Endothelial cell of umbilical vein (primary cell): ENCODE data around the gene PPP1R18. TPM values are rescaled to one million over a fixed set of nuclear protein-coding genes. Genes with fewer than 3 reads are reported as not detected.

ENCODE experiments used
- BruUV-seq: library from RNA; stranded (reverse); fragments of 400-500 nt; replicated peaks from 2 replicates; lab custom pipeline; 2021; lab: Mats Ljungman, UMichigan
- CTCF ChIA-PET: fragments of 300-600, 350-600 bp; sonication (Branson Sonifier 250); formaldehyde crosslinking; loops from one replicate; lab custom pipeline; 2021; ENCODE audit warnings: antibody characterized with exemption, inconsistent platforms; lab: Charles Lee
- POLR2A ChIA-PET: fragments of 300-600, 350-600 bp; sonication (Branson Sonifier 250); formaldehyde crosslinking; loops from one replicate; lab custom pipeline; 2021; ENCODE audit warnings: antibody characterized with exemption, inconsistent platforms; lab: Charles Lee
- DNase-seq: peaks from one replicate; pipeline ENCODE4 v3.0.0-alpha.2; 2011; ENCODE audit warnings: low read depth, low spot score
- FAIRE-seq: peaks from 2 replicates; lab custom pipeline; 2011; peaks lifted over from hg19 to GRCh38; lab: Jason Lieb, UNC
- H2AFZ ChIP-seq: 2 replicates; pipeline ENCODE4 v1.6.0; 2012; ENCODE audit warnings: low read depth, low read length, control low read depth, inconsistent platforms
- H3K27ac ChIP-seq: 2 replicates; pipeline ENCODE4 v1.5.1; 2011; ENCODE audit warnings: low read depth, mild to moderate bottlenecking, control low read depth, low read length, moderate library complexity; ENCODE audit not compliant: insufficient read depth
- H3K27me3 ChIP-seq, 2 experiments: 2 replicates each; pipeline versions ENCODE4 v1.6.0 to v1.6.1; 2011; ENCODE audit warnings: low read length in 2 of 2, mixed read lengths in 1 of 2; ENCODE audit not compliant: control insufficient read depth in 2 of 2, insufficient read depth in 2 of 2
- H3K36me3 ChIP-seq, 2 experiments: 2 replicates in 1 of 2; 3 replicates in 1 of 2; pipeline ENCODE4 v1.5.1; 2011; ENCODE audit warnings: low read length in 2 of 2, mild to moderate bottlenecking in 1 of 2, moderate library complexity in 1 of 2; ENCODE audit not compliant: control insufficient read depth in 2 of 2, insufficient read depth in 2 of 2; ENCODE audit errors: extremely low read depth in 1 of 2
- H3K4me1 ChIP-seq: 3 replicates; pipeline ENCODE4 v1.5.1; 2011; ENCODE audit warnings: mild to moderate bottlenecking, low read length; ENCODE audit not compliant: control insufficient read depth, insufficient read depth; ENCODE audit errors: extremely low read depth
- H3K4me2 ChIP-seq: 2 replicates; pipeline ENCODE4 v1.6.1; 2011; ENCODE audit warnings: low read length, control low read depth, mixed read lengths; ENCODE audit not compliant: insufficient read depth
- H3K4me3 ChIP-seq, 3 experiments: fragments of 200-600 bp in 1 of 3; sonication (generic), shearing (Covaris generic) in 1 of 3; replicated peaks in 1 of 3; 2 replicates each; pipeline ENCODE4 v1.5.1; 2011 to 2016; ENCODE audit warnings: control low read depth in 3 of 3, low read length in 3 of 3, mild to moderate bottlenecking in 2 of 3, inconsistent platforms in 1 of 3, low read depth in 1 of 3, moderate library complexity in 1 of 3; ENCODE audit not compliant: insufficient read depth in 1 of 3
- H3K79me2 ChIP-seq: 2 replicates; pipeline ENCODE4 v1.6.0; 2012; ENCODE audit warnings: low read length, inconsistent platforms; ENCODE audit not compliant: control insufficient read depth, insufficient read depth
- H3K9ac ChIP-seq: replicated peaks from 2 replicates; pipeline ENCODE3; 2011; ENCODE audit warnings: low read length, control low read depth; ENCODE audit not compliant: insufficient read depth; ENCODE audit errors: extremely low read depth
- H3K9me1 ChIP-seq: replicated peaks from 3 replicates; pipeline ENCODE4 v1.6.0; 2011; ENCODE audit warnings: mild to moderate bottlenecking, low read length; ENCODE audit not compliant: control insufficient read depth, insufficient read depth; ENCODE audit errors: extremely low read depth
- H3K9me3 ChIP-seq: replicated peaks from 2 replicates; pipeline ENCODE4 v1.5.1; 2012; ENCODE audit warnings: low read length, inconsistent platforms; ENCODE audit not compliant: control insufficient read depth, insufficient read depth
- H4K20me1 ChIP-seq: replicated peaks from 2 replicates; pipeline ENCODE3; 2011; ENCODE audit warnings: mild to moderate bottlenecking, low read length; ENCODE audit not compliant: control insufficient read depth, insufficient read depth; ENCODE audit errors: extremely low read depth
- EZH2 ChIP-seq: IDR thresholded peaks from 2 replicates; pipeline ENCODE4 v1.6.1; 2012; ENCODE audit warnings: borderline replicate concordance, low read depth, mild to moderate bottlenecking, moderate library complexity, low read length, inconsistent platforms; ENCODE audit not compliant: severe bottlenecking
- FOS ChIP-seq: IDR thresholded peaks from 2 replicates; pipeline ENCODE4 v1.6.1; 2011; ENCODE audit warnings: mild to moderate bottlenecking, low read length, moderate library complexity, borderline replicate concordance; ENCODE audit not compliant: insufficient read depth
- GATA2 ChIP-seq: IDR thresholded peaks from 2 replicates; pipeline ENCODE4 v1.7.0; 2011; ENCODE audit warnings: low read depth, mild to moderate bottlenecking, moderate library complexity, mixed read lengths, low read length; ENCODE audit not compliant: insufficient read length, insufficient read depth
- JUN ChIP-seq: IDR thresholded peaks from 2 replicates; pipeline ENCODE4 v1.6.1; 2011; ENCODE audit warnings: borderline replicate concordance, low read depth; ENCODE audit not compliant: insufficient read length, insufficient read depth
- MYC ChIP-seq: IDR thresholded peaks from one replicate; pipeline ENCODE4 v1.6.1; 2011; ENCODE audit warnings: mild to moderate bottlenecking, low read depth, low read length
- POLR2A ChIP-seq: IDR thresholded peaks from 2 replicates; pipeline ENCODE4 v1.6.1; 2012; ENCODE audit warnings: low read depth, mild to moderate bottlenecking, control low read depth, low read length
- POLR2AphosphoS5 ChIP-seq: IDR thresholded peaks from 2 replicates; pipeline ENCODE4 v1.6.1; 2012; ENCODE audit warnings: low read depth, mild to moderate bottlenecking, control low read depth, low read length, moderate library complexity; ENCODE audit not compliant: insufficient read depth
- dilution Hi-C: fragments of 300-500 bp; cut with MboI; formaldehyde crosslinking; loops from one replicate; pipeline ENCODE4 v1.15.0; 2019; ENCODE audit warnings: low sequenced_read_pairs; ENCODE audit not compliant: extremely low pct_ligation_motif_present
- intact Hi-C: fragments of 100-400 bp; cut with micrococcal nuclease; formaldehyde crosslinking; loops from one replicate; pipeline ENCODE4 v1.10.0; 2022
- polyA plus RNA-seq, 4 experiments: library from polyadenylated mRNA; depleted of rRNA in 3 of 4; stranded (reverse) in 3 of 4; unstranded in 1 of 4; fragments of >200 nt; gene quantifications; 2 replicates each; pipeline versions ENCODE4 v1.2.1 to v1.2.3, GENCODE V29; 2011 to 2012; ENCODE audit warnings: missing spikeins in 1 of 4
- small RNA-seq: library from RNA; depleted of rRNA; stranded (forward); fragments of <200 nt; gene quantifications from one replicate; pipeline ENCODE3, GENCODE V24; 2012; ENCODE audit warnings: low replicate concordance, low read depth; ENCODE audit not compliant: insufficient read depth, insufficient read length
- total RNA-seq: library from RNA; stranded (reverse); gene quantifications from 2 replicates; pipeline ENCODE4 v1.2.3, GENCODE V29; 2021
- TF ChIP-seq, protein P1 (sequence below), 2 donors: IDR thresholded peaks; 1 replicate in 1 of 2; 2 replicates in 1 of 2; pipeline ENCODE4 v1.5.1; 2011; ENCODE audit warnings: low read length in 2 of 2, mild to moderate bottlenecking in 2 of 2, moderate library complexity in 2 of 2, control low read depth in 1 of 2, inconsistent platforms in 1 of 2, low read depth in 1 of 2; ENCODE audit not compliant: insufficient read depth in 1 of 2; ENCODE audit errors: extremely low read depth in 1 of 2
- TF ChIP-seq, protein P2 (sequence below): IDR thresholded peaks from 2 replicates; pipeline ENCODE4 v1.6.1; 2011; ENCODE audit not compliant: insufficient read depth, insufficient read length

The PPP1R18 gene
- total and polyA plus RNA-seq, 2 donors (not counting 3 experiments of a cell fraction or from before 2014, with no cell fraction given) = 136 to 173 TPM

DNA sequence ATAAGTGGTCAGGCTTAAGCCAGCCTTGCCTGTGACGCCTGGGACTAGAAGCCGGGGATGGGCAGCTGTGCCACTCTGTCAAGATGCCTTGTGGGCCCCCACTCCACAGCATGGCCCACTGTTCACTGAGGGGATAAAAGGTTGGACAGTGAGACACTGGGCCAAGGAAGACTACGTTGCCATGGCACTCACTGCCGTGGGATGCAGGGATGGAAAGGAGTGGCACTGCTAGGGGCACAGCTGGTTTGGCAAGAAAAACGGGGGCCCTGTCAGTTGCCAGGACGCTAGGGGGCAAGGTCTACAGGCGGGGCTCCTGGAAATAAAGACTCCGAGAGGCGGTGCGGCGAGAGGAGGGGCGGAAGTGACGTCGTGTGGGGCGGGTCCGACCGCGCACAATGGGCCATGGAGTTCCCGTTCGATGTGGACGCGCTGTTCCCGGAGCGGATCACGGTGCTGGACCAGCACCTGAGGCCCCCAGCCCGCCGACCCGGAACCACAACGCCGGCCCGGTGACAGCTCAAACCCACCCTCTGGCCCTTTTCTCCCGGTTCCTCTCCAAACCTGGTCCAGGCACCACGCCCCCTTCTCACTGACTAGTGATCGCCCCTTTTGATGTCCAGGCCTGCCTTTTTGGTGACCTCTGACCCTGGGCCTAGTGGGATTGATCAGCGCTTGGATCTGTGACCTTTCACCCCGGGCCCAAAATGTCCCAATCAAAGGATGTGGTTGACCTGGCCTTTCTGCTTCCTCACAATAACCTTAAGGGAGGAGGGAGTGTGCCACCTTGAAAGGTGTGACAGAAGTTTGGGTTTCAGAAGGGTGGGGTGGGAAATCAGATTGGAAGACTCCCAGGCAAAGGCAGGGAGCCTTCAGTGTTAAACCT is 59.7 kb downstream of the PPP1R18 start, which contains the start of gene ATAT1:
Gene ATAT1, plus strand, starts transcription at position 391 of the 883 bp plus-strand sequence.
- Histone ChIP-seq H3K36me3 (peaks cover 4 to 12% of the 10 kb centered on the region in 2 experiments), H3K4me3 (peak within 1 kb of the TSS; percentile 22 to 64 (median 51)), H3K9me3 (no peaks in the 10 kb centered on the region), H4K20me1 (no peaks in the 10 kb centered on the region), H2AFZ (peak within 1 kb of the TSS; percentile 56), H3K27ac (peak within 1 kb of the TSS; percentile 66), H3K9me1 (no peaks in the 10 kb centered on the region), H3K79me2 (no peaks in the 10 kb centered on the region), H3K27me3 (no peaks in the 10 kb centered on the region), H3K4me1 (peaks cover 8% of the 10 kb centered on the region), H3K9ac (peak within 1 kb of the TSS; percentile 84), H3K4me2 (peak within 1 kb of the TSS; percentile 59)
- BruUV-seq = TSS peak; percentile 60
- no peak for TF ChIP-seq FOS
- TF ChIP-seq POLR2A = peak; percentile 97
- TF ChIP-seq, protein P1, sequence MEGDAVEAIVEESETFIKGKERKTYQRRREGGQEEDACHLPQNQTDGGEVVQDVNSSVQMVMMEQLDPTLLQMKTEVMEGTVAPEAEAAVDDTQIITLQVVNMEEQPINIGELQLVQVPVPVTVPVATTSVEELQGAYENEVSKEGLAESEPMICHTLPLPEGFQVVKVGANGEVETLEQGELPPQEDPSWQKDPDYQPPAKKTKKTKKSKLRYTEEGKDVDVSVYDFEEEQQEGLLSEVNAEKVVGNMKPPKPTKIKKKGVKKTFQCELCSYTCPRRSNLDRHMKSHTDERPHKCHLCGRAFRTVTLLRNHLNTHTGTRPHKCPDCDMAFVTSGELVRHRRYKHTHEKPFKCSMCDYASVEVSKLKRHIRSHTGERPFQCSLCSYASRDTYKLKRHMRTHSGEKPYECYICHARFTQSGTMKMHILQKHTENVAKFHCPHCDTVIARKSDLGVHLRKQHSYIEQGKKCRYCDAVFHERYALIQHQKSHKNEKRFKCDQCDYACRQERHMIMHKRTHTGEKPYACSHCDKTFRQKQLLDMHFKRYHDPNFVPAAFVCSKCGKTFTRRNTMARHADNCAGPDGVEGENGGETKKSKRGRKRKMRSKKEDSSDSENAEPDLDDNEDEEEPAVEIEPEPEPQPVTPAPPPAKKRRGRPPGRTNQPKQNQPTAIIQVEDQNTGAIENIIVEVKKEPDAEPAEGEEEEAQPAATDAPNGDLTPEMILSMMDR (IDR thresholded peaks at IDR 0.05; ENCODE audit: extremely low read depth in 1 of 2, insufficient read depth in 1 of 2, low read depth in 1 of 2, low read length in 2 of 2) = peak; percentile 31 to 50
- TF ChIP-seq, protein P2, sequence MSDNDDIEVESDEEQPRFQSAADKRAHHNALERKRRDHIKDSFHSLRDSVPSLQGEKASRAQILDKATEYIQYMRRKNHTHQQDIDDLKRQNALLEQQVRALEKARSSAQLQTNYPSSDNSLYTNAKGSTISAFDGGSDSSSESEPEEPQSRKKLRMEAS = no peak
- no peak for TF ChIP-seq GATA2
- no peak for TF ChIP-seq EZH2
- no peak for TF ChIP-seq MYC
- TF ChIP-seq JUN = no peak
- peak; percentile 97 for TF ChIP-seq POLR2AphosphoS5
- ChIA-PET CTCF (interaction anchor here (1.5 to 2.1 kb wide), 2 partner anchors 46 to 104 kb away, joined by 4 to 13 read pairs; partner anchors contain the start of gene DHX16), POLR2A (interaction anchor here (0.9 kb wide), 1 partner anchor 12 kb away, joined by 4 read pairs; no protein-coding TSS in a partner anchor)
- intact Hi-C loops (no loop called here), dilution Hi-C loops (no loop called here)
- DNase-seq (peak; percentile 89), FAIRE-seq (peak; percentile 89)

Small RNA genes lying within 50 kb of the gene (small RNA-seq; reads per million reads assigned to genes)
- not detected for gene RF00019

Other genes starting within 250 kb of the PPP1R18 start
- 249 and 271 TPM in 2 replicates for gene HLA-E, start 197.1 kb downstream of the PPP1R18 start, total RNA-seq
- gene HLA-E, start 197.1 kb downstream of the PPP1R18 start, polyA plus RNA-seq = 277 and 298 TPM in 2 replicates
- 87.3 and 103 TPM in 2 replicates for gene GNL1, start 130.2 kb downstream of the PPP1R18 start, total RNA-seq
- 58.4 and 63.1 TPM in 2 replicates for gene GNL1, start 130.2 kb downstream of the PPP1R18 start, polyA plus RNA-seq
- gene PRR3, start 129.3 kb downstream of the PPP1R18 start, total RNA-seq = 10.6 and 12.0 TPM in 2 replicates
- 22.3 and 23.3 TPM in 2 replicates for gene PRR3, start 129.3 kb downstream of the PPP1R18 start, polyA plus RNA-seq
- 55.8 and 60.3 TPM in 2 replicates for gene ABCF1, start 115.2 kb downstream of the PPP1R18 start, total RNA-seq
- 29.0 and 34.0 TPM in 2 replicates for gene ABCF1, start 115.2 kb downstream of the PPP1R18 start, polyA plus RNA-seq
- gene PPP1R10, start 69.4 kb downstream of the PPP1R18 start, total RNA-seq = 75.1 and 88.3 TPM in 2 replicates
- gene PPP1R10, start 69.4 kb downstream of the PPP1R18 start, polyA plus RNA-seq = 19.2 and 20.3 TPM in 2 replicates
- gene MRPS18B, start 68.8 kb downstream of the PPP1R18 start, total RNA-seq = 32.6 and 33.7 TPM in 2 replicates
- 47.3 and 49.1 TPM in 2 replicates for gene MRPS18B, start 68.8 kb downstream of the PPP1R18 start, polyA plus RNA-seq
- gene ATAT1, start 59.8 kb downstream of the PPP1R18 start, total RNA-seq = 18.4 and 20.2 TPM in 2 replicates
- 17.4 and 19.4 TPM in 2 replicates for gene ATAT1, start 59.8 kb downstream of the PPP1R18 start, polyA plus RNA-seq
- gene C6orf136, start 39.5 kb downstream of the PPP1R18 start, total RNA-seq = 18.5 and 21.0 TPM in 2 replicates
- gene C6orf136, start 39.5 kb downstream of the PPP1R18 start, polyA plus RNA-seq = 19.1 and 20.2 TPM in 2 replicates
- 36.3 and 38.2 TPM in 2 replicates for gene DHX16, start 13.6 kb downstream of the PPP1R18 start, total RNA-seq
- gene DHX16, start 13.6 kb downstream of the PPP1R18 start, polyA plus RNA-seq = 62.3 and 66.5 TPM in 2 replicates
- gene NRM, start 4.3 kb upstream of the PPP1R18 start, total RNA-seq = 28.5 and 32.2 TPM in 2 replicates
- gene NRM, start 4.3 kb upstream of the PPP1R18 start, polyA plus RNA-seq = 33.8 and 36.7 TPM in 2 replicates
- gene MDC1, start 30.6 kb upstream of the PPP1R18 start, total RNA-seq = 42.3 and 43.6 TPM in 2 replicates
- gene MDC1, start 30.6 kb upstream of the PPP1R18 start, polyA plus RNA-seq = 15.6 and 16.8 TPM in 2 replicates
- 1,243 and 1,276 TPM in 2 replicates for gene TUBB, start 33.7 kb upstream of the PPP1R18 start, total RNA-seq
- 1,408 and 1,437 TPM in 2 replicates for gene TUBB, start 33.7 kb upstream of the PPP1R18 start, polyA plus RNA-seq
- gene FLOT1, start 56.0 kb upstream of the PPP1R18 start, total RNA-seq = 141 and 145 TPM in 2 replicates
- gene FLOT1, start 56.0 kb upstream of the PPP1R18 start, polyA plus RNA-seq = 146 and 154 TPM in 2 replicates
- gene IER3, start 57.9 kb upstream of the PPP1R18 start, total RNA-seq = 163 and 170 TPM in 2 replicates
- 344 and 468 TPM in 2 replicates for gene IER3, start 57.9 kb upstream of the PPP1R18 start, polyA plus RNA-seq
- 17.7 and 22.9 TPM in 2 replicates for gene DDR1, start 197.9 kb upstream of the PPP1R18 start, total RNA-seq
- 8.8 and 10.6 TPM in 2 replicates for gene DDR1, start 197.9 kb upstream of the PPP1R18 start, polyA plus RNA-seq
- 51.0 and 52.6 TPM in 2 replicates for gene GTF2H4, start 221.6 kb upstream of the PPP1R18 start, total RNA-seq
- gene GTF2H4, start 221.6 kb upstream of the PPP1R18 start, polyA plus RNA-seq = 40.5 and 40.8 TPM in 2 replicates
- 32.5 and 34.3 TPM in 2 replicates for gene VARS2, start 227.6 kb upstream of the PPP1R18 start, total RNA-seq
- gene VARS2, start 227.6 kb upstream of the PPP1R18 start, polyA plus RNA-seq = 17.8 TPM in 2 replicates
- not detected in 2 replicates for gene SFTA2, start 245.5 kb upstream of the PPP1R18 start, total RNA-seq
- gene SFTA2, start 245.5 kb upstream of the PPP1R18 start, polyA plus RNA-seq = not detected in 2 replicates